Measurements from ENCODE around the gene OR5W2. TPM values are rescaled to one million over a fixed set of nuclear protein-coding genes. Genes with fewer than 3 reads are reported as not detected.
"Not testable (repeated sequence)": the region's sequence is repeated elsewhere in the genome, so short reads cannot be mapped to it uniquely, and the experiment has no call there.

Gene OR5W2
- total RNA-seq, 1 donor from 2014 or later: not detected

GRCh38 chr11:55920537-55920936 lies 6.2 kb upstream of the OR5W2 start:
- peaks cover 20% of the 10 kb centered on the region for H3K9me3 Mint-ChIP-seq (ENCODE audit: low read depth)
- H3K4me3 Mint-ChIP-seq (ENCODE audit: low read depth): no peak overlapping the region
- no peaks in the 10 kb centered on the region for H3K36me3 Mint-ChIP-seq (ENCODE audit: insufficient read depth)
- no peak overlapping the region for H3K27ac Mint-ChIP-seq
- TF ChIP-seq, protein P1, sequence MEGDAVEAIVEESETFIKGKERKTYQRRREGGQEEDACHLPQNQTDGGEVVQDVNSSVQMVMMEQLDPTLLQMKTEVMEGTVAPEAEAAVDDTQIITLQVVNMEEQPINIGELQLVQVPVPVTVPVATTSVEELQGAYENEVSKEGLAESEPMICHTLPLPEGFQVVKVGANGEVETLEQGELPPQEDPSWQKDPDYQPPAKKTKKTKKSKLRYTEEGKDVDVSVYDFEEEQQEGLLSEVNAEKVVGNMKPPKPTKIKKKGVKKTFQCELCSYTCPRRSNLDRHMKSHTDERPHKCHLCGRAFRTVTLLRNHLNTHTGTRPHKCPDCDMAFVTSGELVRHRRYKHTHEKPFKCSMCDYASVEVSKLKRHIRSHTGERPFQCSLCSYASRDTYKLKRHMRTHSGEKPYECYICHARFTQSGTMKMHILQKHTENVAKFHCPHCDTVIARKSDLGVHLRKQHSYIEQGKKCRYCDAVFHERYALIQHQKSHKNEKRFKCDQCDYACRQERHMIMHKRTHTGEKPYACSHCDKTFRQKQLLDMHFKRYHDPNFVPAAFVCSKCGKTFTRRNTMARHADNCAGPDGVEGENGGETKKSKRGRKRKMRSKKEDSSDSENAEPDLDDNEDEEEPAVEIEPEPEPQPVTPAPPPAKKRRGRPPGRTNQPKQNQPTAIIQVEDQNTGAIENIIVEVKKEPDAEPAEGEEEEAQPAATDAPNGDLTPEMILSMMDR (IDR thresholded peaks at IDR 0.05; ENCODE audit: unreplicated experiment): no peak
- no peaks in the 10 kb centered on the region for H3K27me3 Mint-ChIP-seq
- DNase-seq (ENCODE audit: low spot score, unreplicated experiment): no peak
- no peaks in the 10 kb centered on the region for H3K4me1 Mint-ChIP-seq (ENCODE audit: low read depth)

- H3K27ac Mint-ChIP-seq: no peak overlapping the region
- H3K9me3 Mint-ChIP-seq (ENCODE audit: low read depth): peaks cover 23% of the 10 kb centered on the region
- TF ChIP-seq, protein P1 (IDR thresholded peaks at IDR 0.05; ENCODE audit: unreplicated experiment): no peak
- no peaks in the 10 kb centered on the region for H3K4me1 Mint-ChIP-seq (ENCODE audit: low read depth)
- no peaks in the 10 kb centered on the region for H3K27me3 Mint-ChIP-seq
- no peak overlapping the region for H3K4me3 Mint-ChIP-seq (ENCODE audit: low read depth)
- no peaks in the 10 kb centered on the region for H3K36me3 Mint-ChIP-seq (ENCODE audit: insufficient read depth)
- no peak for DNase-seq (ENCODE audit: low spot score, unreplicated experiment)
These were observed 12.1 kb downstream of the OR5W2 start for GRCh38 chr11:55902308-55902707.

DNA sequence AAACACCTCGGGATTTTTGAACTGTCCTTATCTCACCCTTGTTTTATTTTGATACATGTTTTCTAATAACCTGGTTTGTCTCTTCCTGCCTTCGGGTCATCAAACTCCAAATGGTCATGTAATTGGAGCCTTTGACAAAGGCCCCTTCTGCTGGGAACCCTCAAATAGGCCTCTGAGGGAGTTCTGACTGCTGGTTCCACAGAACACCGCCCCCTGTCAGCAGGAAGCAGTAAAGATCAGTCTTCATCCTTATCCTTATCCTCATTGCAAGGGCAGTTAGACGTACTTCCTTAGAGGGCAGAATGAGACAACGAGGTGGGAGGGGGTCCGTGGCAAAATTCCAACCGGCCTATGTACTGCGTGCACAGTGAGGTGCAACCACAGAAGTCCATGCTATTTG lies 19.2 kb downstream of the OR5W2 start:
- H3K36me3 Mint-ChIP-seq (ENCODE audit: insufficient read depth): no peaks in the 10 kb centered on the region
- no peaks in the 10 kb centered on the region for H3K27me3 Mint-ChIP-seq
- H3K4me1 Mint-ChIP-seq (ENCODE audit: low read depth): no peaks in the 10 kb centered on the region
- no peak for DNase-seq (ENCODE audit: low spot score, unreplicated experiment)
- TF ChIP-seq, protein P1 (IDR thresholded peaks at IDR 0.05; ENCODE audit: unreplicated experiment): no peak
- no peak overlapping the region for H3K4me3 Mint-ChIP-seq (ENCODE audit: low read depth)
- peaks cover 44% of the 10 kb centered on the region for H3K9me3 Mint-ChIP-seq (ENCODE audit: low read depth)
- H3K27ac Mint-ChIP-seq: no peak overlapping the region

DNA sequence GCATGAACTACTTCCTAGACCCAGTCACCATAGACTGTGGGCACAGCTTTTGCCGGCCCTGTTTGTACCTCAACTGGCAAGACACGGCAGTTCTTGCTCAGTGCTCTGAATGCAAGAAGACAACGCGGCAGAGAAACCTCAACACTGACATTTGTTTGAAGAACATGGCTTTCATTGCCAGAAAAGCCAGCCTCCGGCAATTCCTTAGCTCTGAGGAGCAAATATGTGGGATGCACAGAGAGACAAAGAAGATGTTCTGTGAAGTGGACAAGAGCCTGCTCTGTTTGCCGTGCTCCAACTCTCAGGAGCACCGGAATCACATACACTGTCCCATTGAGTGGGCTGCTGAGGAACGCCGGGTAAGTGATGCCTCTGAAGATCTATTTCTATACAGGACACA lies 28.9 kb downstream of the OR5W2 start:
- H3K9me3 Mint-ChIP-seq (ENCODE audit: low read depth): peaks cover 34% of the 10 kb centered on the region
- H3K27ac Mint-ChIP-seq; H3K36me3 Mint-ChIP-seq (ENCODE audit: insufficient read depth); DNase-seq (ENCODE audit: low spot score, unreplicated experiment); H3K27me3 Mint-ChIP-seq; H3K4me3 Mint-ChIP-seq (ENCODE audit: low read depth); H3K4me1 Mint-ChIP-seq (ENCODE audit: low read depth): not testable (repeated sequence)

DNA sequence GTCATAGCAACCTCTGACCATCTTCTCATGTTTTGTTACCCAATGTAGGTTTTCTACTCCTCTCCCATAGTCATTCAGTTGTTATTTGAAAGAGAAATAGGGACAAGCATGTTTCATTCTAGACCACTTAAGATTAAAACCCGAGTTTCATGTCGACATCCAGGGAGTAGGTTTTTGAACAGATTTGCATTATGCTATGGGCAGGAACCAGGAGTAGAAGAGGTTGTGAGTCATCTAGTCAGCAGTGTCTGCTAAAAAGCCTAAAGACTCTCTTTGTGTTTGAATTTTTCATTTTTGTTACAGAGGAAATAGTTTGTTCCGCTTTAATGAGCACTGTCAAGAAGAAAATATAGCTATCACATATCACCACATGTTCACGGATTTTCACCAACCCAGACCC lies 29.4 kb downstream of the OR5W2 start:
- H3K9me3 Mint-ChIP-seq (ENCODE audit: low read depth): peaks cover 34% of the 10 kb centered on the region
- not testable (repeated sequence) for H3K36me3 Mint-ChIP-seq (ENCODE audit: insufficient read depth); H3K27me3 Mint-ChIP-seq; H3K4me3 Mint-ChIP-seq (ENCODE audit: low read depth); H3K27ac Mint-ChIP-seq; DNase-seq (ENCODE audit: low spot score, unreplicated experiment); H3K4me1 Mint-ChIP-seq (ENCODE audit: low read depth)

DNA sequence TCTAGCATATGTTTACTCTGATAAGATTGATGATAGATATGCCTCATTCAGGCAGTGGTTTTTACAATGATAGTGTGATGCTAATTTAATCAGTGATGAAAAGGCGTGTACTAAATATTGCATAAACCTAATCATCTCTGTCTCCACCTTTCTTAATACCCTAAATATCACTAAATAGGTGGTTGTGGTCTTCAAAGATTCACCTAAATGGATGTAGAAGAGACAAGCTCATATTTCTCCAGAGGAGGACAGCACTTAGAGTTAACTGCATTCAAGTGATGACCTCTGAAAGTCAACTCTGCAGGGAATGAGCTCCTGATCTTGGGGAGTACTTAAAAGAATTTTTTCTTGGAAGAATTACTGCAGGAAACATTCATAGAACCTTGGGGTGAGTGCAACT lies 31.4 kb downstream of the OR5W2 start, which contains the start of gene TRIM51:
Gene TRIM51, plus strand, starts transcription at position 301 of the 400 bp plus-strand sequence. CDS start 2,132 bp downstream, outside the sequence.
- H3K36me3 Mint-ChIP-seq (ENCODE audit: insufficient read depth); DNase-seq (ENCODE audit: low spot score, unreplicated experiment); H3K4me1 Mint-ChIP-seq (ENCODE audit: low read depth); H3K27ac Mint-ChIP-seq; H3K27me3 Mint-ChIP-seq; H3K4me3 Mint-ChIP-seq (ENCODE audit: low read depth): not testable (repeated sequence)
- peaks cover 40% of the 10 kb centered on the region for H3K9me3 Mint-ChIP-seq (ENCODE audit: low read depth)

GRCh38 chr11:55873146-55873545 lies 41.2 kb downstream of the OR5W2 start:
- H3K36me3 Mint-ChIP-seq (ENCODE audit: insufficient read depth); H3K4me1 Mint-ChIP-seq (ENCODE audit: low read depth); H3K27ac Mint-ChIP-seq; H3K27me3 Mint-ChIP-seq; H3K4me3 Mint-ChIP-seq (ENCODE audit: low read depth); DNase-seq (ENCODE audit: low spot score, unreplicated experiment): not testable (repeated sequence)
- H3K9me3 Mint-ChIP-seq (ENCODE audit: low read depth): peaks cover 16% of the 10 kb centered on the region

GRCh38 chr11:55872731-55873130 lies 41.7 kb downstream of the OR5W2 start:
- not testable (repeated sequence) for H3K27me3 Mint-ChIP-seq; H3K4me1 Mint-ChIP-seq (ENCODE audit: low read depth); H3K36me3 Mint-ChIP-seq (ENCODE audit: insufficient read depth); H3K27ac Mint-ChIP-seq; H3K4me3 Mint-ChIP-seq (ENCODE audit: low read depth); DNase-seq (ENCODE audit: low spot score, unreplicated experiment)
- peaks cover 17% of the 10 kb centered on the region for H3K9me3 Mint-ChIP-seq (ENCODE audit: low read depth)

GRCh38 chr11:55867354-55867753 lies 47.0 kb downstream of the OR5W2 start:
- H3K36me3 Mint-ChIP-seq (ENCODE audit: insufficient read depth); H3K4me3 Mint-ChIP-seq (ENCODE audit: low read depth); H3K27ac Mint-ChIP-seq; H3K27me3 Mint-ChIP-seq; DNase-seq (ENCODE audit: low spot score, unreplicated experiment); H3K4me1 Mint-ChIP-seq (ENCODE audit: low read depth): not testable (repeated sequence)
- peaks cover 45% of the 10 kb centered on the region for H3K9me3 Mint-ChIP-seq (ENCODE audit: low read depth)

Data from progenitor cell of endocrine pancreas (in vitro differentiated cells).